MM.1S (cell line): ENCODE results near the gene IL18BP.

Experiments used
- CTCF ChIP-seq: fragments of 300-600 bp; sonication (generic); IDR thresholded peaks from 2 replicates; pipeline ENCODE4 v1.5.1; 2016; ENCODE audit warnings: antibody characterized with exemption, low read length, mixed read lengths
- EZH2 ChIP-seq: fragments of 300-600 bp; sonication (generic); optimal IDR thresholded peaks from 2 replicates; pipeline ENCODE3; 2017; ENCODE audit warnings: low read depth, mild to moderate bottlenecking, antibody characterized with exemption, low read length, mixed read lengths
- EZH2phosphoT487 ChIP-seq: fragments of 300-600 bp; sonication (generic); IDR thresholded peaks from 2 replicates; pipeline ENCODE4 v1.6.1; 2018; ENCODE audit warnings: antibody characterized with exemption, low read length

GRCh38 chr11:71999798-72000197 lies 1.1 kb downstream of the IL18BP start:
- TF ChIP-seq EZH2phosphoT487 (no peak), CTCF (no peak), EZH2 (no peak)
